Peyer's patch (tissue), 4 donors: Measurements from ENCODE around the gene VSTM4. TPM values are rescaled to one million over a fixed set of nuclear protein-coding genes. Genes with fewer than 3 reads are reported as not detected.

Source experiments
- DNase-seq, 3 donors: peaks; one replicate each; pipeline ENCODE4 v3.0.0-alpha.2; 2017 to 2019
- H3K27ac ChIP-seq, 4 donors: fragments of 200-600 bp; sonication (generic); one replicate each; pipeline ENCODE4 v1.5.1; 2016 to 2019
- H3K27me3 ChIP-seq, 2 donors: fragments of 200-600 bp; sonication (generic); one replicate each; pipeline ENCODE4 v1.5.1; 2019
- H3K36me3 ChIP-seq, 3 donors: fragments of 200-600 bp; sonication (generic); one replicate each; pipeline ENCODE4 v1.5.1; 2016 to 2019
- H3K4me1 ChIP-seq, 4 donors: fragments of 200-600 bp; sonication (generic); one replicate each; pipeline ENCODE4 v1.5.1; 2016 to 2019
- H3K4me3 ChIP-seq, 4 donors: fragments of 200-600 bp; sonication (generic); 1 replicate in 3 of 4; 2 replicates in 1 of 4; pipeline ENCODE4 v1.5.1; 2016 to 2019; ENCODE audit warnings: mild to moderate bottlenecking in 1 of 4
- H3K9me3 ChIP-seq, 4 donors: fragments of 200-600 bp; sonication (generic); one replicate each; pipeline ENCODE4 v1.5.1; 2016 to 2019; ENCODE audit warnings: mild to moderate bottlenecking in 1 of 4
- CTCF ChIP-seq, 6 experiments: fragments of 450-650 bp in 4 of 6; fragments of 200-600 bp in 2 of 6; sonication (generic) in 1 of 6; IDR thresholded peaks; one replicate each; pipeline ENCODE4 v1.5.1; 2017 to 2019; ENCODE audit warnings: antibody characterized with exemption in 6 of 6, mild to moderate bottlenecking in 3 of 6, moderate library complexity in 1 of 6
- POLR2A ChIP-seq, 2 donors: fragments of 450-650 bp; IDR thresholded peaks; one replicate each; pipeline ENCODE4 v1.5.1; 2017; ENCODE audit warnings: antibody characterized with exemption in 2 of 2, mild to moderate bottlenecking in 2 of 2, moderate library complexity in 2 of 2
- total RNA-seq, 4 donors: library from RNA; depleted of rRNA; stranded (reverse); fragments of >200 nt; gene quantifications; one replicate each; pipeline ENCODE4 v1.1.0, GENCODE V29; 2016

VSTM4 gene
- total RNA-seq, 4 donors from 2014 or later: 1.7 to 4.7 (median 3.8) TPM

GRCh38 chr10:49001402-49001801, 113.9 kb downstream of the VSTM4 start:
- Histone ChIP-seq H3K36me3 (no peaks in the 10 kb centered on the region), H3K4me1 (no peaks in the 10 kb centered on the region), H3K27me3 (no peaks in the 10 kb centered on the region), H3K27ac (no peak overlapping the region), H3K9me3 (no peaks in the 10 kb centered on the region), H3K4me3 (no peak overlapping the region)
- DNase-seq: no peak
- TF ChIP-seq POLR2A (IDR thresholded peaks at IDR 0.05) (no peak), CTCF (IDR thresholded peaks at IDR 0.05) (peak in 1 of 6 experiments; percentile 16)

- H3K4me1 ChIP-seq: no peaks in the 10 kb centered on the region
These were observed 114.6 kb downstream of the VSTM4 start for GRCh38 chr10:49000437-49001398.

GRCh38 chr10:48999346-48999745, 116.0 kb downstream of the VSTM4 start:
- H3K4me1 ChIP-seq: no peaks in the 10 kb centered on the region

More at GRCh38 chr10:49000437-49001398, 114.6 kb downstream of the VSTM4 start:
- no peak overlapping the region for H3K27ac ChIP-seq
- no peaks in the 10 kb centered on the region for H3K9me3 ChIP-seq
- no peak overlapping the region for H3K4me3 ChIP-seq
- no peak for TF ChIP-seq POLR2A (IDR thresholded peaks at IDR 0.05)
- TF ChIP-seq CTCF (IDR thresholded peaks at IDR 0.05): no peak
- H3K27me3 ChIP-seq: no peaks in the 10 kb centered on the region
- no peak for DNase-seq
- H3K36me3 ChIP-seq: no peaks in the 10 kb centered on the region

GRCh38 chr10:48996329-48996728, 119.0 kb downstream of the VSTM4 start:
- H3K4me1 ChIP-seq: no peaks in the 10 kb centered on the region
- no peak overlapping the region for H3K4me3 ChIP-seq
- TF ChIP-seq CTCF (IDR thresholded peaks at IDR 0.05): no peak
- TF ChIP-seq POLR2A (IDR thresholded peaks at IDR 0.05): no peak
- DNase-seq: no peak
- H3K9me3 ChIP-seq: no peaks in the 10 kb centered on the region
- H3K36me3 ChIP-seq: no peaks in the 10 kb centered on the region
- no peaks in the 10 kb centered on the region for H3K27me3 ChIP-seq
- no peak overlapping the region for H3K27ac ChIP-seq

More at GRCh38 chr10:48999346-48999745, 116.0 kb downstream of the VSTM4 start:
- H3K36me3 ChIP-seq: no peaks in the 10 kb centered on the region
- DNase-seq: no peak
- H3K27me3 ChIP-seq: no peaks in the 10 kb centered on the region
- H3K4me3 ChIP-seq: no peak overlapping the region
- TF ChIP-seq POLR2A (IDR thresholded peaks at IDR 0.05) (no peak), CTCF (IDR thresholded peaks at IDR 0.05) (no peak)
- no peak overlapping the region for H3K27ac ChIP-seq
- H3K9me3 ChIP-seq: no peaks in the 10 kb centered on the region

- no peak overlapping the region for H3K27ac ChIP-seq
- no peak for DNase-seq
- no peaks in the 10 kb centered on the region for H3K9me3 ChIP-seq
- H3K4me1 ChIP-seq: no peaks in the 10 kb centered on the region
- no peaks in the 10 kb centered on the region for H3K36me3 ChIP-seq
- no peak for TF ChIP-seq POLR2A (IDR thresholded peaks at IDR 0.05)
- H3K27me3 ChIP-seq: no peaks in the 10 kb centered on the region
- no peak overlapping the region for H3K4me3 ChIP-seq
These were observed 121.7 kb downstream of the VSTM4 start for GRCh38 chr10:48993627-48994026.

GRCh38 chr10:48990226-48990625, 125.1 kb downstream of the VSTM4 start:
- no peaks in the 10 kb centered on the region for H3K36me3 ChIP-seq
- H3K4me3 ChIP-seq: no peak overlapping the region
- TF ChIP-seq CTCF (IDR thresholded peaks at IDR 0.05): no peak
- TF ChIP-seq POLR2A (IDR thresholded peaks at IDR 0.05): no peak
- H3K27me3 ChIP-seq: no peaks in the 10 kb centered on the region
- H3K9me3 ChIP-seq: no peaks in the 10 kb centered on the region
- no peak overlapping the region for H3K27ac ChIP-seq
- no peaks in the 10 kb centered on the region for H3K4me1 ChIP-seq
- no peak for DNase-seq
